DND-41 (cell line): ENCODE measurements around the gene GGT5.
A peak's percentile ranks its signal among the peaks of the same experiment; 100 is the strongest.
"Not testable (repeated sequence)": the region's sequence is repeated elsewhere in the genome, so short reads cannot be mapped to it uniquely, and the experiment has no call there.

Source experiments
- ATAC-seq: fragments of 200-7000 bp; cut with Tn5 transposase; 3 replicates; pipeline ENCODE4 v1.9.1; 2021; ENCODE audit warnings: low read depth; ENCODE audit not compliant: insufficient read depth
- DNase-seq: peaks from one replicate; pipeline ENCODE4 v3.0.0-alpha.2; 2020
- H2AFZ ChIP-seq: 2 replicates; pipeline ENCODE4 v1.6.0; 2012; ENCODE audit warnings: low read depth, low read length
- H3K27ac ChIP-seq: 2 replicates; pipeline ENCODE4 v1.5.1; 2012; ENCODE audit warnings: low read length, inconsistent platforms
- H3K27me3 ChIP-seq: fragments of 200-600 bp; sonication (generic); 2 replicates; pipeline ENCODE4 v1.6.0; 2012; ENCODE audit warnings: low read length, mild to moderate bottlenecking, inconsistent platforms; ENCODE audit not compliant: insufficient read depth, poor library complexity
- H3K36me3 ChIP-seq: 2 replicates; pipeline ENCODE4 v1.5.1; 2012; ENCODE audit warnings: low read length, inconsistent platforms; ENCODE audit not compliant: insufficient read depth
- H3K4me1 ChIP-seq: 2 replicates; pipeline ENCODE4 v1.5.1; 2012; ENCODE audit warnings: mild to moderate bottlenecking, low read length; ENCODE audit not compliant: insufficient read depth
- H3K4me2 ChIP-seq: 2 replicates; pipeline ENCODE4 v1.6.0; 2012; ENCODE audit warnings: mild to moderate bottlenecking, moderate library complexity, low read length, inconsistent platforms; ENCODE audit not compliant: insufficient read depth
- H3K4me3 ChIP-seq, 2 experiments: fragments of 200-600 bp in 1 of 2; shearing (Covaris generic) in 1 of 2; 2 replicates each; pipeline ENCODE4 v1.5.1; 2012 to 2016; ENCODE audit warnings: inconsistent platforms in 2 of 2, low read length in 2 of 2, mild to moderate bottlenecking in 2 of 2, low read depth in 1 of 2, moderate library complexity in 1 of 2
- H3K79me2 ChIP-seq: 2 replicates; pipeline ENCODE4 v1.6.0; 2012; ENCODE audit warnings: low read length, inconsistent platforms; ENCODE audit not compliant: insufficient read depth
- H3K9ac ChIP-seq: 2 replicates; pipeline ENCODE4 v1.6.0; 2012; ENCODE audit warnings: low read depth, mild to moderate bottlenecking, inconsistent platforms, low read length, moderate library complexity
- H3K9me3 ChIP-seq: 2 replicates; pipeline ENCODE4 v1.5.1; 2012; ENCODE audit warnings: low read length, moderate library complexity, mild to moderate bottlenecking, inconsistent platforms; ENCODE audit not compliant: insufficient read depth, severe bottlenecking
- H4K20me1 ChIP-seq: 2 replicates; pipeline ENCODE4 v1.6.0; 2012; ENCODE audit warnings: low read length; ENCODE audit not compliant: insufficient read depth
- EZH2 ChIP-seq: IDR thresholded peaks from 3 replicates; pipeline ENCODE4 v1.6.1; 2012; ENCODE audit warnings: borderline replicate concordance, low read depth, mild to moderate bottlenecking, moderate library complexity, low read length, inconsistent platforms; ENCODE audit not compliant: severe bottlenecking
- TF ChIP-seq, protein P1 (sequence below): IDR thresholded peaks from 2 replicates; pipeline ENCODE4 v1.5.1; 2012; ENCODE audit warnings: borderline replicate concordance, low read length, moderate library complexity, mild to moderate bottlenecking; ENCODE audit not compliant: poor library complexity, severe bottlenecking; ENCODE audit errors: extremely low read depth

Gene GGT5

GRCh38 chr22:24270556-24271385 is 25.9 kb upstream of the GGT5 start, which contains the start of gene SPECC1L:
SPECC1L (plus strand) TSS chr22:24270831; CDS start chr22:24302232, 31,401 bp downstream.
- Histone ChIP-seq H3K9ac (peak within 1 kb of the TSS; percentile 95), H2AFZ (peak within 1 kb of the TSS; percentile 98), H3K4me1 (peaks cover 34% of the 10 kb centered on the region), H3K9me3 (no peaks in the 10 kb centered on the region), H3K36me3 (peaks cover 8% of the 10 kb centered on the region), H3K27ac (peak within 1 kb of the TSS; percentile 97), H3K4me3 (peak within 1 kb of the TSS; percentile 63 to 91), H3K27me3 (no peaks in the 10 kb centered on the region), H4K20me1 (peaks cover 7% of the 10 kb centered on the region), H3K79me2 (peaks cover 50% of the 10 kb centered on the region), H3K4me2 (peak within 1 kb of the TSS; percentile 71)
- ATAC-seq (peak; percentile 93), DNase-seq (peak; percentile 90)
- TF ChIP-seq, protein P1, sequence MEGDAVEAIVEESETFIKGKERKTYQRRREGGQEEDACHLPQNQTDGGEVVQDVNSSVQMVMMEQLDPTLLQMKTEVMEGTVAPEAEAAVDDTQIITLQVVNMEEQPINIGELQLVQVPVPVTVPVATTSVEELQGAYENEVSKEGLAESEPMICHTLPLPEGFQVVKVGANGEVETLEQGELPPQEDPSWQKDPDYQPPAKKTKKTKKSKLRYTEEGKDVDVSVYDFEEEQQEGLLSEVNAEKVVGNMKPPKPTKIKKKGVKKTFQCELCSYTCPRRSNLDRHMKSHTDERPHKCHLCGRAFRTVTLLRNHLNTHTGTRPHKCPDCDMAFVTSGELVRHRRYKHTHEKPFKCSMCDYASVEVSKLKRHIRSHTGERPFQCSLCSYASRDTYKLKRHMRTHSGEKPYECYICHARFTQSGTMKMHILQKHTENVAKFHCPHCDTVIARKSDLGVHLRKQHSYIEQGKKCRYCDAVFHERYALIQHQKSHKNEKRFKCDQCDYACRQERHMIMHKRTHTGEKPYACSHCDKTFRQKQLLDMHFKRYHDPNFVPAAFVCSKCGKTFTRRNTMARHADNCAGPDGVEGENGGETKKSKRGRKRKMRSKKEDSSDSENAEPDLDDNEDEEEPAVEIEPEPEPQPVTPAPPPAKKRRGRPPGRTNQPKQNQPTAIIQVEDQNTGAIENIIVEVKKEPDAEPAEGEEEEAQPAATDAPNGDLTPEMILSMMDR: peak; percentile 42
- TF ChIP-seq EZH2: no peak

GRCh38 chr22:24266495-24266894 is 21.6 kb upstream of the GGT5 start:
- H3K4me2 ChIP-seq, H3K4me3 ChIP-seq, DNase-seq, H3K79me2 ChIP-seq, H4K20me1 ChIP-seq, H3K4me1 ChIP-seq, ATAC-seq, H3K36me3 ChIP-seq, H3K9ac ChIP-seq, H3K9me3 ChIP-seq, H3K27me3 ChIP-seq, H2AFZ ChIP-seq, H3K27ac ChIP-seq: not testable (repeated sequence)

DNA sequence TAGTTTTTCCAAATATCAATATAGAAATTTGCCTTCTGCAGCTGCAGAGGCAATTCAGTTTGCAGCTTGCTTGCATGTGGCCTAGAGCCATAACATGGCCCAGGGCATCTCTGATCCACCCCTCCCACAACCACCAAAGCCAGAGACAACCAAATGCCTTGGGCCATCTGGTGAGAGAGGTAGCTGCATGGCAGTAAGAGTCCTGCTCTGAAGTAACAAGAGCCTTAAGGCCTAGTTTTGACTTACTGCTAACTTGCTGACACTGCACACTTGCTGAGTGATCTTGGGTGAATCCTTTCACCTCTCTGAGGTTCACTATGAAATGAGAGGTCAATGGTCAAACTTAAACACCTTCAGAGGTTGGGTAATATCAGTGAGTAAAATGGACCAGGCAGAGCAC is 20.9 kb upstream of the GGT5 start:
- Histone ChIP-seq H3K9ac (no peak overlapping the region), H3K4me3 (no peak overlapping the region), H3K79me2 (peaks cover 1% of the 10 kb centered on the region; the same call in 1 of the 2 replicates), H3K9me3 (no peaks in the 10 kb centered on the region), H3K4me1 (peaks cover 6% of the 10 kb centered on the region; the same call in 1 of the 2 replicates), H2AFZ (no peak overlapping the region), H3K36me3 (no peaks in the 10 kb centered on the region), H4K20me1 (no peaks in the 10 kb centered on the region), H3K4me2 (no peak overlapping the region), H3K27me3 (no peaks in the 10 kb centered on the region), H3K27ac (no peak overlapping the region)
- ATAC-seq (no peak), DNase-seq (no peak)
- TF ChIP-seq, protein P1: no peak
- TF ChIP-seq EZH2: no peak

- H3K9ac ChIP-seq: not testable (repeated sequence)
These were observed 19.5 kb upstream of the GGT5 start for GRCh38 chr22:24264329-24264896.

DNA sequence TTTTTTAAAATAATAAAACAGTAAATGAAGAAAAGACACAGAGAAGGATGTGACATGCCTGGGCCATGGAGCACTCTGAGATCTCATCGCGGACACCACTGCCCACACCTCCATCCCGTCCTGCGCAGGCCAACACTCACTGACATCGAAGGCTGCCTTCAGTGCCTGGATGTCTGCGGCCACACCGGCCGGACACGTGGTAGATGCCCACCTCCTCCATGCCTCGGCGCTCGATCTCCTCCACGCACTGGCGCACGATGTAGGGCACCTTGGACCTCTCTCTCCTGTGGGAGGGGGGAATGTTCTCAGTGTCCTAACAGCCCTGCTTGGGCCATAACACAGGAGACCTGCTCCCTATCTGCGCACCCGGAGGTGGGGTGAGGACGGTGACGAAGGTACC is 18.6 kb upstream of the GGT5 start:
- H3K4me3 ChIP-seq, H3K9me3 ChIP-seq, H3K36me3 ChIP-seq, H3K27ac ChIP-seq, H2AFZ ChIP-seq, DNase-seq, ATAC-seq, H3K4me1 ChIP-seq, H3K79me2 ChIP-seq, H3K27me3 ChIP-seq, H4K20me1 ChIP-seq, H3K4me2 ChIP-seq, H3K9ac ChIP-seq: not testable (repeated sequence)

More at GRCh38 chr22:24264329-24264896, 19.5 kb upstream of the GGT5 start:
- DNase-seq, H4K20me1 ChIP-seq, H3K27me3 ChIP-seq, H3K4me3 ChIP-seq, H3K27ac ChIP-seq, H3K4me1 ChIP-seq, ATAC-seq, H3K9me3 ChIP-seq, H2AFZ ChIP-seq, H3K36me3 ChIP-seq, H3K4me2 ChIP-seq, H3K79me2 ChIP-seq: not testable (repeated sequence)

GRCh38 chr22:24262185-24262749 is 17.4 kb upstream of the GGT5 start:
- not testable (repeated sequence) for H3K4me2 ChIP-seq, H3K27ac ChIP-seq, H4K20me1 ChIP-seq, H3K4me1 ChIP-seq, DNase-seq, H3K4me3 ChIP-seq, H3K9me3 ChIP-seq, H3K36me3 ChIP-seq, H3K27me3 ChIP-seq, H2AFZ ChIP-seq, ATAC-seq, H3K9ac ChIP-seq, H3K79me2 ChIP-seq
